ENCODE measurements around the gene MOG.

The MOG gene

DNA sequence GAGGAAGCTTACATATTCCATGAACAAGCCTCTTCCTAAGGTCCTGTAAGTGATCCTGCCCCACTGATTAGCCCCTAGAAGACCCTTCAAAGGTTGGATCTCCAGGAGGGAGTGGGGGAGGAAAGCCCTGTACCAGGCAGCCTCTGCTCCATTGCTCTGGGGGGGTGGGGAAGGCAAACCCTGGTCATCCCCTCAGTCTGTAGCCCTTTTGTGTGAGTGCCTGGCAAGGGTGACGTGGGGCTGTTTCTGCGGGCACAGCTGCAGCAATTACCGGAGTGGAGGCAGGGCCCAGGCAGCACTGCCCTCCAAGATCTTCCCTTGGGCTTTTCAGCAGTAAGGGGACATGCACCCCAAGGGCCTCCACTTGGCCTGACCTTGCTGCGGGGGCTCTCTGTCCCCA lies at the start of gene MOG:
Gene MOG, plus strand, starts transcription at position 295 of the 400 bp plus-strand sequence. CDS start 118 bp downstream, outside the sequence.
- DNase-seq: no peak

DNA sequence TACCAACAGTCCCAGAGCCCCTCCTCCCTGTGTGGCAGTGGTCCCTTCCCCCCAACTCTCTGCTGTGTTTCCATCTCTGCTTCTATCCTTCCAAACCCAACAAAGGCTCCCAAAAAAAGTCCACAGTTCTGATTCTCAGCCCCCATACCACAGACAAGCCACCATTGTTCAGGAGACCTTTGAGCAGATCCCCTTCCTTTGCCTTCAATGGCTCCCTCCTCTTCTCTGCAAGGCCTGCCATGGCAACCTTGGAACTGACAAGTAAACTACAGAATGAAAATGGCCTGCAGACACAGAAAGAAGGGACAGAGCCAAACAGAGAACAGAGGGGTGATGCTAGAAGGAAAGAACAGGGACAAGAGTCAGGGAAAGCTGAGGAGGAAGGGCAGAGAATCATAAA lies 48.8 kb upstream of the MOG start:
- DNase-seq: no peak

DNA sequence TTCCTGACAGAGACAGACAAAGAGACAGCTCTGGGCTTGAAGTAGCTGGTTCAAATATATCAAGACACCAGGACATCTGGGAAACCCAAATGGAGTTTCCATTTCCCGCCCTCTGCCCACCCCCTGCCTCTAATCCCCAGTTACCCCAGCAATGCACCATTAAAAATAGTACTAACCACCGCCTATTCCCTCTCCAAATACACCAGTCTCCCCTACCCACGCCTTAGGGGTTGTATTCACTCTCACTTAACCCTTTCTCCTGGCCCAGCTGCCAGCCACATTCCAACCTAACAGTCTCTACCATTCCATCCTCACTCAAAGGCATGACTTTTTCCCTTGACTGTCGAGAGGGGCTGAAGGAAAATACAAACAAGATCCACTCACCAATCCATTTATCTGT lies 46.4 kb upstream of the MOG start:
- no peak for DNase-seq

DNA sequence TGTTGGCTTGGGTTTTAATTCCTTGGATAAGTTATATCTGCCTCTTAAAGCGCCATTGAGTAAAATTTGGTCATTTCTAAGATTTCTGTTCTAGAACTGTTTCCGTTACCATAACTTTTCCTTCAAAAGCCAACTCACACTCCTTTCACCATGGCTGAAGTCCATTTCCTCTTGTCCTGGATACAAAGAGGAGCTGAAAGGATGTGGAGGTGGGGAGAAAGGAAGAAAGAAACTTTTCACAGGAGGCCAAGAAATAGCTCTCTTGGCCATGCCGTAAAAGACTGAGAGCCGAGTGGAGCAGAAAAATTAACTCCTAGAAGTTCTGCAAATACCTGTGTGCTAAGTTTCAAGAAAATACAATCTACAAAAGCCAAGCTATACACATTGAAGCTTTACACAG lies 45.5 kb upstream of the MOG start:
- no peak for DNase-seq

DNA sequence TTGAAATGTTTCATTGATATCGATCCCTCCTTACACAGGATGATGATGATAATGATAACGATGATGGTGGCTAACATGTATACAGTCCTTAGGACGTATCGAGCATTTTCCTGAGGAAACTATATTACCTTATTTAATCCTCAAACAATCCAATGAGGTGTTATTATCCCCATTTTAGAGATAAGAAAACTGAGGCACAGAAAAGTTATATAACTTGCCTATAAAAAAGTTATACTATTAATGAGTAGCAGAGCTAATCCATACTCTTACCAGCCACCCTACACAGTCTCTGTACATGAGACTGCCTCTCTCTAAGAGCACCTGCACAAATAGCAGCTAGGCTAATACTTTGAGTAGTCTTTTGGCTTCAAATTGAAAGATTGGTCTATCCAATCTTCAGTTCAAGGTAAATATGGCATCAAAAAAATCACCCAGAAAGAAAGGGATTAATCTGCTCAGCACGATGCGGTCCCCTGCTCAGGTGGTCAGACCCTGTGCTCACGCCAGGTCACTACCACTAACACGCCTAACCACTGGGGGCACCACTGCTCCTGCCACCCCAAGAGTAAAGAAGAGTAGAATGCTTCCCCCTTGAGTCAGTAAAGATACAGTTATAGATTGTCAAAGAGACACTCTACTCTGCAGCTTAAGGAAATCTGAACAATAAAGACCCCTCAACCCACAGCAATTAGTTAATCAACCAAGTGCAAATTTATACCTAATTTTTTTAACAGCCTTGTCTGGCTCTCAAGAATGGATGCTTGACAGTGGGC lies 38.9 kb upstream of the MOG start:
- no peak for DNase-seq

DNA sequence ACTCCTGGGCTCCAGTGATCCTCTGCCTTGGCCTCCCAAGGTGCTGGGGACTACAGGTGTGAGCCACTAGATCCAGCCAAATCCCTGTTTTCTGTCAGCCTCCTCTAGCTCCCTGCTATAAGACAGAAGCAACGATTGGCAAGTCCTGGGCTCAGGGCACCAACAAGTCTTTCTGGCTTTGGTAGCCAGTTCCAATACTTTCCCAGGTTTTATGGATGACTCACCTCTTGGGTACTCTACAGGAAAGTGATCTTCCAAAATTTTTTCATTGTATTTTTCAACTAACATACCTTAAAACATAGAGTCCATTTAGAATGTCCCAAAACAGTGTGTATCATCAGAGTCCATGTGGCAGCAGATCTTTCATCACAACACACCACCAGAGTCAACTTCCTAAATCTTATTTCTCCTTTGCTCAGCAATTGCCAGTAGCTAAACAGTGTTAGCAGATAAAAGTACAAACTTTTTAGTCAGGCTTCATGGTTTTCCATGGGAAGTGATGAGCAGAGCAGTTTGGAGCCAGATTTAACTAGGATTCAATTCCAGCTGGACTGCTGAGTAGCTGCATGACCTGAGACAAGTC lies 37.2 kb upstream of the MOG start:
- no peak for DNase-seq

DNA sequence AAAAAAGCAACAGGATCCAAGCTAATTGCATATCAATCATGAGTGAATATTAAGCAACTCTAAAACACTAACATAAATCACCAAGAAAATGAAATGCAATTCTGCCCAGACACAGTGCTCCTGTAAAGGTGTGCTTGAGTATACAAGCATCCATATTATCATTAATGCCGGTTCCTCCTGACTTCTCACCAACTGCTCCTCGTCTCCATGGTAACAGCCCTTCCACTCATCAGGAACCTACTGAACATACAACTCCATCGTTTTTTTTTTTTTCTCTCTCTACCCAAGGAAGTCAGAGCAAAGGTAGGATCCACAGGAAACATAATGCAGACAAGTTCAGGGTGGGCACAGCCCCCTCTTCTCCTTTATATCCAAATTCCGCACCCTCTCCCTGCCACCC lies 36.3 kb upstream of the MOG start:
- no peak for DNase-seq

DNA sequence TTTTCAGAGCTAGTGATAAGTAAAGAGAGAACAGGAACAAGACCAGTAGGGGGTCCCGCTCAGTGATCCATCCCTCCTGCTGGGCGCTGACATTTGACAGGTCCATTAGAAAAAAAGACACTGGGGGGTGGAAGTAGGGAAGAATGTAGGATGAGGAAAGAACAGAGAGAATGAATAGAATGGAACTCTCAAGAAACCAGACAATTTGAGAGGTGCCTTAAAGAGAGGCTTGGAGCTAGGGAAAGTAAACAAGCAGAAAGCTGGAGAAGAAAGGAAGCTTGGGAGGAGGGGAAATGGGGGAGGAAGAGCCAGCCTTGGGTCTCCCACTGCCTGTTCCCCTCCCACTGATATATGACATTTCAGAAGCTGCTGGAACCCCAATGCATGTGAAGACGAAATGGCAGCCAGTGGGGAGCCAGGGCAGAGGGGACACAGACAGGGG lies 32.4 kb upstream of the MOG start:
- no peak for DNase-seq

DNA sequence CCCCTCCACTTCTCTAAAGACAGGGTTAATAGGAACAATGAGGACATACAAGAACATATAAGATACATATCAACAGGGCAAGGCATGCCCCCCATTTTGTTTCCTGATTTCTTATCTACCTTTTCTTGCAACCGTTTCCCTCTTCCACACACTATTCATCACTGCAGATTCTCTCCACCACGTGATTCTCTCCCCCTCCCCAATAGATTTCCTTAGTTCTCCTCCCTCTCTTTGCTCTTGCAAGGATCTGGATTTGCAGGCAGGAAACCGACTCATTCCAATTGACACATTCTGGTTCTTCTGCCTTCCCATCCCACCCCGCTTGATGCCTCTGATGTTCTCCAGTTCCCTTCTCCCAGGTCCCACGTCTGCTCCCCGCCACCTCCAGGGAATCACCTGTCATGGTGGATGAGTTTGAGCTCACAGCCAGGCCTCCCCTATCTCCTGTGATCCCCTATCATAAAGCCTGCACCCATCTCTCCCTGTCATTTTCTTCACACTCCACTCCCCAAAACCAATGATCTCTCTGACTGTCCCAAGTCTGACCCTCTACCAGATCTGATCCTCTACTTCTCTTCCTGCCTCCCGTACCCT lies 31.5 kb upstream of the MOG start:
- DNase-seq: no peak

DNA sequence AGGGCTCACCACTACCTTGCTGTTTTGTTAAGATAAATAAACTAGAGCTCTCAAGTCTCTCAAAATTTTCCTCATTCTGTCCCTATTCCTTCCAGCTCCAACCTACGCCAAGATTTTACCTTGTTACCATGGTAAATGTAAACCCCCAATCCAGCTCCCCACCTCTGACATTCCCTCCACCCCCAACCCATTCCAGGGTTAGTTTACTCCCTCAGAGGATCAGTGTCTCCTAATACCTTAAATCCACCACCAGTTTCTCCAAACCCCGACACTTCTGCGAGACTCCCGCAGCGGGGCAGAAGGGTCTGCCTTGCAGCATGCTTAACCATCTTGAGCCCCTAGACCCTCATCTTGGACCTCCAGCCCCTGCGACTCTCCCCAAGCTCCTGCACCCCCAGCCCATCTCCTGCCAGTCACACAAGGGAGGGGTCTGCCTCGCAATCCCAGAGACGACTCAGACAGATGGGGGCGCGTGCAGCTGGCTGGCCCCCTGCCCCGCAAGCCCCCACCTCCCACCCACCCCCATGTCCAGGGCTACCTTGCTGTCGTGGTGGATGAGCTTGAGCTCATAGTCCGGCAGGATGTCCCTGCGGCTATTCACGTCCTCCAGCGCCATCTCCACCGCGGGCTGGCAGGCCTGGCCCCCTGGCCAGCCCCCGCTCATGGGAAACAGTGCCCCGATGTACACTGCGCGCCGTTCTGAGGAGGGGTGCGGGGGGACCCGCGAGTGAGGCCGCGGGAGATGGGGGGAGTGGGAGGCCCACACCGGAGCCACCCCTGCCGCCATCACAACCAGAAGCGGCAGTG lies 29.7 kb upstream of the MOG start:
- no peak for DNase-seq

DNA sequence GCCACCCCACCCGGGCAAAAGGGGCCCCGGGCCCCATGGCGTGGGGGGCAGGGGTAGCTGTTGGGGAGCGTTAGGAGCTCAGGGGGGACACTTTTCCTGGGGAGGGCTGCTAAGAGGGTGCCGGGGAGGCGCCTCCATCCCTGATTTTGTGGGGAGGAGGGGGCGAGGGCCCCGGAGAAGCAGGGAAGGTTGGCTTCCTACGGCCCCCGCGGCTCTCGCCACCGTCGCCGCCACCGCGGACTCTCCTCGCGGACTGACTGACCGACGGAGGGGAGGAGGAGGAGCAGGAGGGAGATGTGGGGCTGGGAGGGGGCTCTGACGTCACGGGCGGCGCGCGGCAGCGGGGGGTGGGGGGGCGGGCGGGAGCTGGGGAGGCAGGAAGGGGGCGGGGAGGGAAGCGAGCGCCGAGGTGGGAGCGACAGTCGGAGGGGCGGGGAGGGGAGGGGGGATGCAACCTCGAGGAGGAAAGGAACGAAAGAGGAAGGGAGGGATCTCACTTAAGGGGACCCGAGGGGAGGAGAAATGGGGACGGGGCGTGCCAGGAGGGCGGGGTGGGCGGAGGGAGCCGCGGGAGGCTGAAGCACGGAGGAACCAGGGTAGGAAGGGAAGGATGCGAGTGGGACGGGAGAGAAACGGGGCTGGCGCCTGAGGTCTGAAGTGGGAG lies 29.0 kb upstream of the MOG start:
- peak; percentile 54 to 77 for DNase-seq

DNA sequence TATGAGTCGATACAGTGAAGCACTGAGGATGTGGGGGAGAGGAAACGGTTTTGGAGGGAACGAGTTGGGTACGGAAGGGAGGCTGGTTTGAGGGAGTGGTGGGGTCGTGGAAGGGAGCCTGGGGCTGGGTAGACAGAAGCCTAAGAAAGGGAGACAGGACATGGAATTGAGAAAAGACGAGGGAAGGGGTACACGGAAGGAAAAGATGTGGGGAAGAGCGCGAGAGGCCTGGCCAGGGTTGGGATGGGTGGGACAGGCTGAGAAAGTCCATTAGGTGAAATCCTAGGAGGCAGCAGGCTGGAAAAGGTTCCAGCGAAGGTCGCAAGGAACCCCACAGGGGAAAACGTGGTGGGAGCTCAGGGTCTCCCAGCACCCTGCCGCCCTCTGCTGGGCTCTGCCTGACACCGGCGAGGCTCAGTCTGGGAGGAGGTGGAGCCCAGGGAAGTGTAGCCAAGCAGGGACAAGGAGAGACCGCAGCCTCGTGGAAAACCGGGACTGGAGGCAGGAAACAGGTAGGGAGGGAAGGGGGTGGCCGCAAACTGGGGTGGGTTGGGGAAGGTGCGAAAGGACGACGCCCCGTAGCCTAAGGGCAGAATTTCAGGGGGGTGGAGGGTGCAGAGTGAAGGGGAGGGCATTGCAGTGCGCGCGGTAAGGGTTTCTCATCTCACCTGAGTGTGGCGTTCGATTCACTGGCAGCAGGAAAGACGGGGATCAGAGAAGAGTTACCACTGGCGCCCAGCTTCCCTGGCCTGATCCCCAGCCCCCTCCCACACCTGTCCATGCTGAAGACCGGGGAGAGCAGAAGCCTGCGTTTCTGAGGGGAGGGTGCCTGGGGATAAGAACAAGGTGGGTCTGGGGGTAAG lies 28.2 kb upstream of the MOG start:
- DNase-seq: peak; percentile 27 to 54

DNA sequence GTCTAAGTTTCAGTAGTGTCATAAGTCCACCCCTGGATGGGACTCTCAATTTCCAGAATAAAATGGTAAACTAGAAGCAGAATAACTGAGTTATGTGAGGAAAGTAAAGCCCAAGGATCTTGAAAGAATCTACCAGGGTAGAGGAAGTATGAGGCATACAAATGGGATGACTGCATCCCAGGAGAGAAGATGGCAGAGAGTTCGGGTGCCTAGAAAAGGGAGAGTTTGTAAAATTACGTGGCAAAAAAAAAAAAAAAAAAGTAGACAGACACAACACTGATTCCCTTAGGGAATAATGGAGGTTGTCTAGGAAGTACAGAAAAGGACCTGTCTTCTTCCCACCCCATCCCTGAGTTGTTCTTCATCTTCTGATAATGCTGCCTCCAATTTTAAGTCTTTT lies 27.3 kb upstream of the MOG start:
- DNase-seq: no peak

DNA sequence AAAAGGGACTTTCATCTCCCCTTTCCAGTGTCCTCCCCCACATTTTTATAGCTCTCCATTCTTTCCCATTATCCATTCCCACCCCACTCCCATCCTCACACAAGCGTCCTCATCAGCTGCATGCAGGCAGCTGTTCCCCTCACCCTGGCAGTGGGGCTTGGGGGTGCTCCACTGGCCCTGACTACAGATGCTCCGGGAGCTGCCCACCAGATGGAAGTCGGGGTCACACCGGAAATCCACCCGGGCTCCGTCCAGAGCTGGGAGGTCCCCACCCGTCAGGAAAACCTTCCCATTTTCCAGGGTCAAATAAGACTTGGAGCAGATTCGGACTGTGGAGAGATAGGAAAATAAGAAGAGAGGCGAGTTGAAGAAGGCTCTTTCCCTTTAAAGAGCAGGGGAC lies 26.6 kb upstream of the MOG start:
- DNase-seq: no peak

DNA sequence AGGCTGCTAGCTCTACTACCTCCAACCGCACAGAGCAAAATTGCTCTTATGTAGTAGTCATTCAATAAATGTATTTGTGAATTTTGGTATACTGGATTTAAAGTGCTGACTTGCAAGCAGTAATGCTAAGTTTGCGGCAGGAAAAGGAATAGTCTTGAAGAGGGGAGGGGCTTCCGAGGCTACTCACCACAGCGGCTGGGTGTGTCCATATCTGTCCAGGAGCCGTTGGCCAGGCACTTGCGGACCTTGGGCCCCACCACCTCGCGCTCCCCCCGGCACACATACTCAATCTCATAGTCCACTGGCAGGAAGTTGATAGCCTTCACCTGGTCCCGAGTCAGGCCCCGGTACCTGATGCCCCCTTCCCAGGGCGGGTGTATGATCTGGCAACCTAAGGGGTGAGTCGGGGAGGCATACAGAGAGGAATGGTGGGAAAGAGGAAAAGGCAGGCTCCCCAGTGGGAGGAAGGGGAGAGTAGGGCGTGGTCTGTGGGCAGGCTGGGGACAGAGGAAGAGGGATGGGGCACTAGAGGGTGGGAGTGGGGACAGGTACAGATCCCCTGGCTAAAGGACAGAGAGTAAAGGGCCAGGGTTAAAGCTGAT lies 25.6 kb upstream of the MOG start:
- no peak for DNase-seq

DNA sequence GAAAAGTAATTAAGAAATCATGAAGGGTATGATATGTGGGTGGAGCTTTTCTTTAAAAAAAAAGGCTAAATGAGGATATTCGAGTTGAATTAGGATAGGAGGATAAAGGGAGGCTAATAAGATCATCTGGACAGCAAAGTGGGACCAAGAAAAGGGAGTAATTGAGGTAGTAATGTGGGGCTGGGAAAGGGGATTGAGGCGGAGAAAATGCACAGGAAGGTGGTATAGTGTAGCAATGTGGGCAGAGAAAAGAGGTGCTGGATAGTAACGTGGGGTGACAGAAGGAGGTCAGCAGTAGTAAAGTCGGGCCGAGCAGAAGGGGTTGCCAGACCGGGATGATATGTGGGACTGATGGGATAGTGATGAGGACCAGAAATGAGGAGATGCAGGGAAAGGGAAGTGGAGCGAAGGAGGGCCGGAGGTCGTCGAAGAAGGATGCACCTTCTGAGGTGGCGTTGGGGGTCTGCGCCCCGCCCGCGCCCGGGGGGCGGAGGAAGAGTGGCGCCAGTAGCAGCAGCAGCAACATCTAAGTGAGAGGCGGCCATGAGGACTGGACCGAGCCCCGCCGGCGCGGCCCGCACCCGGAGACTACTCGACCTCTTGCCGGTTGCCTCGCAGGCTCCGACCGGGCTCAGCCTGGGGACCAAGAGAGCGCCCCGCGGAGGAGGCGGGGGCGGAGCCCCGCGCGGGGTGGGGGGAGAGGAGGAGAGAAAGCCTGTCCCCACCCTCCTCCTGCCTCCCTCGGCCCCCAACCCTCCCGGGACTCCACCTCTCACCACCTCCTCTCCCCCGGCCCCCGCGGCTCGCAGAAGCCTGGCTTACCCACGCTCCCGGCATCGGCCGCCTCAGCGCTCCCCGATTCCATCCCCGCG lies 24.8 kb upstream of the MOG start:
- peak; percentile 74 to 75 for DNase-seq

DNA sequence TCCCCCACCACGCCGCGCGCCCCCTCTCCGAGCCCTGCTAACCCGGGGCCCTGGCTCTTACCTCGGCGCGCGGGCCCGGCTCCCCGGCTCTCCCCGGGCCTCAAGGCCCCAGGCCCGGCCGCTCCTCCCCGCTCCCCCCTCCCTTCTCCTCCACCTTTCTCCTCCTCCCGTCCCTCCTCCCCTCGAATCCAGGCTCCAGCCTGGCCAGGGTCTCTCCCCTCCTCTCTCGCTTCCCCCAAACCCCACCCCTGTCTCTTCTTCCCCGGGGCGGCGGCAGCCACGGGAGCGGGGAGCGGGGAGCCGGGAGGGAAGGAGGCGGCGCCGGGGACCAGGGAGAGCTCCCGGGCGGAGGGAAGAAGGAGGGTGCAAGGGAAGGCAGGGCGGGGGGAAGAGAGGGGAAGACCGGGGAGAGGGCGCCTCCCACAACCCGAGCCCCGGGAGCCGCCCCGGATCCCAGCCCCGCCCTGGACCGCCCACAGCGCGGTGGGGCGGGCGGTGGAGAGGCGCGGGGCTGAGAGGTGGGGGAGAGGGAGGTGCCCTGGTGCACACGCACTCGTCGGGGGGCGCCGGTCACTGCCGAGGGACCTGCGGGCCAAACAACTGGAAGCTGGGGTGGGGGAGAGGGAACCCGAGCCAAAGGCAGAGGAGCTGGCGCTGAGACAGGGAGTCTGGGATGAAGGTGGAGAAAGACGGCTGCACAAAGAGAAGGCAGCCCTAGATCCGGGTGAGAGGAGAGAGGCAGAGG lies 23.9 kb upstream of the MOG start, which contains the start of gene GABBR1:
Gene GABBR1, minus strand, starts transcription at position 395 of the 745 bp plus-strand sequence. CDS start 798 bp downstream, outside the sequence.
- DNase-seq: peak; percentile 66 to 77

DNA sequence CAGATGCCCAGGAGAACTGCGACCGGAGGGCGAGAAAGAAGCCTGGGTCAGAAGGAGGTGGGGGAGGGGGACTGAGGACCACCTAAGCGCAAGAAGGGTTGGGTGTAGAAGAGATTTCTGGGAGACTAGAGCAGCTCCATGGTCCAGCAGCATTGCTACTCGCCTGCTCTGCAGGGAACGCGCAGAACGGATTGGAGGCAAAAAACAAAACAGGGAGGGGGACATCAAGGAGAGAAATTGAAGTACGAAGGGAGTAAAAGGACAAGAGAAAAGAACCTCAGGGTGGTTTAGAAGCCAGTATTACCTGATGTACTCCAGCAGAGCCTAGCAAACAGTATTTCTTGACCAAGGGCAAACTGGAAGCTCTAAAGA lies 23.4 kb upstream of the MOG start:
- DNase-seq: no peak

DNA sequence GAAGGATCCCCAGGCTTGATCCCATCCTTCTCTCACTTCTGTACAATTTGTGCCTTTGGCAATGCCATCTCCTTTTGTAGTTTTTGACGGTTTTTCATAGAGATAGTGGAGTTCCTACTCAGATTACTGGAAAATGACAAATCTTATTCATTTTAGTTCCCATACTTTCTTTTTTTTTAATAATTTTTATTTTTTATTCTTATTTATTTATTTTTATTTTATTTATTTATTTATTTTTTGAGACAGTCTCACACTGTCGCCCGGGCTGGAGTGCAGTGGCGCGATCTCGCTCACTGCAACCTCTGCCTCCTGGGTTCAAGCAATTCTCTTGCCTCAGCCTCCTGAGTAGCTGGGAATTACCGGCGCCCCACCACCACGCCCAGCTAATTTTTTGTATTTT lies 19.6 kb upstream of the MOG start:
- DNase-seq: no peak

All from CD4-positive, alpha-beta T cell treated with Interferon alpha-2 for 1 hour (primary cell).